SK-N-MC (cell line): ENCODE measurements around the gene UIMC1.

Experiments
- EZH2 ChIP-seq: fragments of 200-600 bp; sonication (generic); IDR thresholded peaks from one replicate; pipeline ENCODE4 v1.6.1; 2017; ENCODE audit warnings: antibody characterized with exemption
- FOXP2 ChIP-seq: optimal IDR thresholded peaks from 2 replicates; pipeline ENCODE3; 2011; ENCODE audit warnings: mild to moderate bottlenecking, moderate library complexity; ENCODE audit not compliant: insufficient read depth; ENCODE audit errors: extremely low read length, control extremely low read depth
- POLR2AphosphoS5 ChIP-seq: IDR thresholded peaks from 2 replicates; pipeline ENCODE4 v1.6.1; 2012; ENCODE audit warnings: mild to moderate bottlenecking, low read depth, low read length, borderline replicate concordance

GRCh38 chr5:176955895-176956294 lies 50.7 kb downstream of the UIMC1 start:
- TF ChIP-seq EZH2 (no peak), POLR2AphosphoS5 (no peak), FOXP2 (no peak)
